ENCODE results near the gene ZNF777. TPM values are rescaled to one million over a fixed set of nuclear protein-coding genes. Genes with fewer than 3 reads are reported as not detected.

ZNF777 gene
- polyA plus RNA-seq, 1 donor from 2014 or later, result 3.0 TPM

- peak overlapping the region in 2 of 4 donors; percentile 3 to 32 for H3K4me3 Mint-ChIP-seq
- H3K36me3 Mint-ChIP-seq, result peaks cover 5% of the 10 kb centered on the region
- no peaks in the 10 kb centered on the region for H3K27me3 Mint-ChIP-seq
- H3K9me3 Mint-ChIP-seq, result no peaks in the 10 kb centered on the region
- no peak overlapping the region for H3K27ac Mint-ChIP-seq
- peaks cover 18 to 25% (median 20%) of the 10 kb centered on the region in 3 donors for H3K4me1 Mint-ChIP-seq
These were observed 32.5 kb upstream of the ZNF777 start for GRCh38 chr7:149493366-149493765.

- peak overlapping the region in 2 of 3 donors; percentile 4 for H3K27ac Mint-ChIP-seq
- H3K4me3 Mint-ChIP-seq, result peak overlapping the region in 1 of 4 donors; percentile 22
- H3K9me3 Mint-ChIP-seq, result no peaks in the 10 kb centered on the region
- peaks cover 4 to 6% (median 6%) of the 10 kb centered on the region in 3 donors for H3K4me1 Mint-ChIP-seq
- H3K36me3 Mint-ChIP-seq, result peaks cover 5% of the 10 kb centered on the region
- H3K27me3 Mint-ChIP-seq, result no peaks in the 10 kb centered on the region
These were observed 29.4 kb upstream of the ZNF777 start for GRCh38 chr7:149490083-149490760.

- Mint-ChIP-seq H3K27ac (peak overlapping the region in 1 of 3 donors; percentile 4), H3K27me3 (no peaks in the 10 kb centered on the region), H3K9me3 (no peaks in the 10 kb centered on the region), H3K36me3 (peaks cover 7% of the 10 kb centered on the region), H3K4me1 (peaks cover 0 to 3% (median 2%) of the 10 kb centered on the region in 3 donors), H3K4me3 (peak overlapping the region in 1 of 4 donors; percentile 51)
These were observed 28.6 kb upstream of the ZNF777 start for GRCh38 chr7:149489391-149490024.

GRCh38 chr7:149479568-149479967 is 18.7 kb upstream of the ZNF777 start:
- no peak overlapping the region for H3K4me3 Mint-ChIP-seq
- peaks cover 0 to 4% (median 3%) of the 10 kb centered on the region in 3 donors for H3K4me1 Mint-ChIP-seq
- peaks cover 0 to 8% (median 4%) of the 10 kb centered on the region in 3 donors for H3K9me3 Mint-ChIP-seq
- H3K36me3 Mint-ChIP-seq, result peaks cover 19% of the 10 kb centered on the region
- H3K27me3 Mint-ChIP-seq, result no peaks in the 10 kb centered on the region
- no peak overlapping the region for H3K27ac Mint-ChIP-seq

- H3K4me3 Mint-ChIP-seq, result peak overlapping the region in 1 of 4 donors; percentile 8
- peaks cover 19% of the 10 kb centered on the region for H3K36me3 Mint-ChIP-seq
- peak overlapping the region in 1 of 3 donors; percentile 16 for H3K27ac Mint-ChIP-seq
- H3K4me1 Mint-ChIP-seq, result peaks cover 0 to 5% (median 4%) of the 10 kb centered on the region in 3 donors
- no peaks in the 10 kb centered on the region for H3K27me3 Mint-ChIP-seq
- peaks cover 0 to 8% (median 4%) of the 10 kb centered on the region in 3 donors for H3K9me3 Mint-ChIP-seq
These were observed 17.9 kb upstream of the ZNF777 start for GRCh38 chr7:149478754-149479153.

GRCh38 chr7:149477494-149478443 is 16.9 kb upstream of the ZNF777 start:
- H3K4me1 Mint-ChIP-seq, result peaks cover 0 to 5% (median 4%) of the 10 kb centered on the region in 3 donors
- H3K4me3 Mint-ChIP-seq, result no peak overlapping the region
- H3K27me3 Mint-ChIP-seq, result no peaks in the 10 kb centered on the region
- H3K36me3 Mint-ChIP-seq, result peaks cover 19% of the 10 kb centered on the region
- peaks cover 0 to 8% (median 4%) of the 10 kb centered on the region in 3 donors for H3K9me3 Mint-ChIP-seq
- no peak overlapping the region for H3K27ac Mint-ChIP-seq

DNA sequence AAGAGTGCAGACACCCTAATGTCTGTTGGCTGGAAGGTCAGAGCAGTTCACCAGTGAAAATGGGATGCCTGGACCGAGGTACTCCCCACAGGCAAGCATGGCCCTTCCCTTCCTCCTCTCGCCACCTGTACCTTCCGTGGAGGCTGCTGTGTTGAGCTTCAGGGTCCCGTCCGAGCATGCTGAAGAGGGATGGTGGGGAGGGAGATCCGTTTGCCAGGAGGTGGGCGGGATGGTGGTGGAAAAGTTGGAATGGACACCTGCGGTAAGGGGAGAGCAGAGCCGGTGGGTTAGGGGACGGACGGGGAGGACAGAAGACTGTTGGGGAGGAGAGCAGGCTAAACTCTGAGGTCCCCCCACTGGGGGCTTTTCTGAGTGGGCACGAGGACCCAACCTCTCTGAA is 15.9 kb upstream of the ZNF777 start:
- H3K4me1 Mint-ChIP-seq, result peaks cover 0 to 5% (median 4%) of the 10 kb centered on the region in 3 donors
- H3K4me3 Mint-ChIP-seq, result no peak overlapping the region
- no peak overlapping the region for H3K27ac Mint-ChIP-seq
- no peaks in the 10 kb centered on the region for H3K27me3 Mint-ChIP-seq
- H3K36me3 Mint-ChIP-seq, result peaks cover 24% of the 10 kb centered on the region
- peaks cover 0 to 8% (median 4%) of the 10 kb centered on the region in 3 donors for H3K9me3 Mint-ChIP-seq

DNA sequence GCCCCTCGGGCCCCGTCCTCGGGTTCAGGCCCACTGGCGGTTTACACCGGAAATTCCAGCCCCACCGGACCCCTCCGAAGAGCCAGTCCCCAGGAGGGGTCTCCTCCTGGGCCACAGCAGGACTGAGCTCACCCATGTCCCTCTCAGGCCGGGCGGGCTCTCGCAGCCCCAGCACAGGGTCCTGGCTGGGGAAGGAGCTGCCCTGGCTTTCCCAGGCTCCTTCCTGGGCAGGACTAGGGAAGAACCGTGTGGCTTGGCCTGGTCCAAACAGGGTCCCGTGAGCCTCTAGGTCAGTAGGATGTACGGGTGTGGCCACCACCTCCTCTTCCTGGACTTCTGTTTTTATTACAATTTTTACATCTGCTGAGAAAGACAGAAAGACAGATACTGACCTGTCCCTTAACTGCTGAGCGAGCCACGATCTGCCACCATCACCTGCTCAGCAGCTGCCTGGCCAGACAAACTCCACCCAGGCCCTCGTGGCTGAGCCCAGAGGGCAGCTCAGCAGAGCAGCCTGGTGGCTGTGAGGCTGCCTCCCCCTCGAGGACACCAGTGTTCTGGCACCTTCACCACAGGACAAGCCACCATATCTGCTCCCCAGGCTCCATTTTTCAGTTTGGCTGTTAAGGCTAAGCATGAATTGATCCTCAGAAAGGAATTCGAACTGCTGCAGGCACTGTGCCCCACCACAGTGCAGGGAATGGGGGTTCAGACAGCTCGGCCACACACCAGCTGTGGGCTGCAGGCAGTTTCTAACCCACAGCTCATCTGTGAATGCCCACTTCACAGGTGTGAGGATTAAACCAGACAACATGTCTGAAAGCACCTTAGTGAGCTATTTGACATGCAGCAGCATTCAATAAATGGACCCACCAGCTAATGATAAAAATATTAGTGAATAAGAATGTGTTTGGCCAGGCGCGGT is 14.5 kb upstream of the ZNF777 start:
- peak overlapping the region in 1 of 3 donors; percentile 88 for H3K27ac Mint-ChIP-seq
- peaks cover 0 to 5% (median 4%) of the 10 kb centered on the region in 3 donors for H3K4me1 Mint-ChIP-seq
- H3K9me3 Mint-ChIP-seq, result peaks cover 0 to 8% (median 4%) of the 10 kb centered on the region in 3 donors
- peaks cover 32% of the 10 kb centered on the region for H3K36me3 Mint-ChIP-seq
- H3K27me3 Mint-ChIP-seq, result no peaks in the 10 kb centered on the region
- no peak overlapping the region for H3K4me3 Mint-ChIP-seq

- no peak overlapping the region for H3K27ac Mint-ChIP-seq
- no peaks in the 10 kb centered on the region for H3K27me3 Mint-ChIP-seq
- peaks cover 34% of the 10 kb centered on the region for H3K36me3 Mint-ChIP-seq
- no peak overlapping the region for H3K4me3 Mint-ChIP-seq
- H3K4me1 Mint-ChIP-seq, result peaks cover 0 to 5% (median 4%) of the 10 kb centered on the region in 3 donors
- H3K9me3 Mint-ChIP-seq, result peaks cover 0 to 8% (median 4%) of the 10 kb centered on the region in 3 donors
These were observed 13.7 kb upstream of the ZNF777 start for GRCh38 chr7:149474309-149475120.

- no peak overlapping the region for H3K27ac Mint-ChIP-seq
- H3K27me3 Mint-ChIP-seq, result no peaks in the 10 kb centered on the region
- H3K36me3 Mint-ChIP-seq, result peaks cover 23% of the 10 kb centered on the region
- no peak overlapping the region for H3K4me3 Mint-ChIP-seq
- no peaks in the 10 kb centered on the region for H3K9me3 Mint-ChIP-seq
- H3K4me1 Mint-ChIP-seq, result peaks cover 0 to 1% (median 0%) of the 10 kb centered on the region in 3 donors
These were observed 12.4 kb upstream of the ZNF777 start for GRCh38 chr7:149473251-149473650.

DNA sequence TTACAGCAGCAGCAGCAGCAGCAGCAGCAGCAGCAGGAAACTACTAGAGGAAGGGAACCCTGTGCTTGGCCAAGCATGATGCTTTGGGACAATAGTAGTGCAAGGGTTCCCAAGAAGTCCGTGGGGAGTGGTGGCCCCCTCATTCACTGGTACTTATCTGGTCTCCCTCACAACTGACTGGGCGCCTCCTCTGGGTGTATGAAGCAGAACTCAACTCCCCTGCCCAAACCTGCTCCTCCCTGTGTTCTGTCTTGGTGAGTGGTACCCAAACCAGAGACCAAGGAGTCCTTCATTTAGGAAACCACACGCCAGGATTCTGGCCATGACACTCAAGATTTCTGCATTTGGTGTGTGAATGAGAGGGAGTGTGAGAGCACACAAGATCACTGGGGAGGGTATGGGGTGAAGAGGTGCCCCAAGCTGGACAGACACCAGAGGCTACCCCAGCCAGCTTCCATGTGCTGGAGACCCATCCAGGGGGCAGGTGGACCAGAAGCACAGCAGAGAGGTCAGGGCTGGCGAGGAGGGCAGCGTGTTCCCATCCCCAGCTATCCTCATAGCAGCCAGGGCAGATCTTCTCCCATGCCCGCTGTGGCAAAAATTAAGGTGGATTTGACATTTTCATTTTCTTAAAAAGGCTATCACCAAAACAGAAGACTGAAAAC is 10.6 kb upstream of the ZNF777 start:
- H3K4me3 Mint-ChIP-seq, result no peak overlapping the region
- H3K27me3 Mint-ChIP-seq, result no peaks in the 10 kb centered on the region
- no peak overlapping the region for H3K27ac Mint-ChIP-seq
- peaks cover 18% of the 10 kb centered on the region for H3K36me3 Mint-ChIP-seq
- H3K9me3 Mint-ChIP-seq, result no peaks in the 10 kb centered on the region
- peaks cover 0 to 1% (median 0%) of the 10 kb centered on the region in 3 donors for H3K4me1 Mint-ChIP-seq

- Mint-ChIP-seq H3K4me1 (peaks cover 0 to 1% (median 0%) of the 10 kb centered on the region in 3 donors), H3K4me3 (peak overlapping the region in 1 of 4 donors; percentile 5), H3K27ac (no peak overlapping the region), H3K9me3 (peaks cover 0 to 5% (median 3%) of the 10 kb centered on the region in 3 donors), H3K36me3 (peaks cover 16% of the 10 kb centered on the region), H3K27me3 (no peaks in the 10 kb centered on the region)
These were observed 8.9 kb upstream of the ZNF777 start for GRCh38 chr7:149469806-149470205.

- Mint-ChIP-seq H3K27me3 (peaks cover 3% of the 10 kb centered on the region), H3K27ac (no peak overlapping the region), H3K36me3 (peaks cover 16% of the 10 kb centered on the region), H3K9me3 (peaks cover 0 to 5% (median 3%) of the 10 kb centered on the region in 3 donors), H3K4me1 (no peaks in the 10 kb centered on the region), H3K4me3 (no peak overlapping the region)
These were observed 7.3 kb upstream of the ZNF777 start for GRCh38 chr7:149468208-149468607.
